Fibroblast of skin of right quadriceps (primary cell): ENCODE data around the gene STAB1.

Experiments used
- DNase-seq: peaks from one replicate; pipeline ENCODE4 v3.0.0-alpha.2; 2013

Gene STAB1

DNA sequence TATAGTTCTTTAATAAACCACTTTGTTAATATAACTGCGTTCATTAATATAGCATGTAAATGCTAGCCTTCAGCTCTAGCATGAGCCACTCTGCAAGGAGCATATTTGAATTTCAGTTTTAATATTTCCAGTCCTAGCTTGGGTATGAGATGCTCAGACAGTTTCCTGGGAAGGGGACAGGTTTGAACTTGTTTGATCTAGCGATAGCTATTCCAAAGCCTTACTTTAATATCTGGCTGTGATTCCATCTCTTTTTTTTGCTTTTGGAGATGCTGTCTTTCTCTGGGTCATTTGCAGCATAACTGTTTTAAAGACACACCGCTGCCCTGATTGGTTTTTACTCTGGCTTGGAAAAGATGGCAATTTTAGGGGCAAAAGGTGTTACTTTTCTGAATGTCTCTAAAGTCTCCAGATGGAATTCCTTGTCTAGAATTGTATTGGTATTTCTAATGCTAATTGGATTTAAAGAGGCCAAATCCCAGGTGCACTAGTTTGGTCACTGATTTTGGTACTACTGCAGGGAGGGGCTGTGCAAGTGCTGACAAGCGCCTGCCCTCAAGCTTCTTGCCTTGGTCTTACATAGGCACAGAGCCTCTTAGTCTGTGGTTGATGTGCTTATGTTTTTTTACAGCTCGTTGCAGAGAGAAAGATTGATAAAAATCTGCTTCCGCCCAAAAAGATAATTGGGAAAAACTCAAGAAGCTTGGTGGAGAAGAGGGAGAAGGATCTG, 36.9 kb upstream of the STAB1 start:
- DNase-seq = no peak

DNA sequence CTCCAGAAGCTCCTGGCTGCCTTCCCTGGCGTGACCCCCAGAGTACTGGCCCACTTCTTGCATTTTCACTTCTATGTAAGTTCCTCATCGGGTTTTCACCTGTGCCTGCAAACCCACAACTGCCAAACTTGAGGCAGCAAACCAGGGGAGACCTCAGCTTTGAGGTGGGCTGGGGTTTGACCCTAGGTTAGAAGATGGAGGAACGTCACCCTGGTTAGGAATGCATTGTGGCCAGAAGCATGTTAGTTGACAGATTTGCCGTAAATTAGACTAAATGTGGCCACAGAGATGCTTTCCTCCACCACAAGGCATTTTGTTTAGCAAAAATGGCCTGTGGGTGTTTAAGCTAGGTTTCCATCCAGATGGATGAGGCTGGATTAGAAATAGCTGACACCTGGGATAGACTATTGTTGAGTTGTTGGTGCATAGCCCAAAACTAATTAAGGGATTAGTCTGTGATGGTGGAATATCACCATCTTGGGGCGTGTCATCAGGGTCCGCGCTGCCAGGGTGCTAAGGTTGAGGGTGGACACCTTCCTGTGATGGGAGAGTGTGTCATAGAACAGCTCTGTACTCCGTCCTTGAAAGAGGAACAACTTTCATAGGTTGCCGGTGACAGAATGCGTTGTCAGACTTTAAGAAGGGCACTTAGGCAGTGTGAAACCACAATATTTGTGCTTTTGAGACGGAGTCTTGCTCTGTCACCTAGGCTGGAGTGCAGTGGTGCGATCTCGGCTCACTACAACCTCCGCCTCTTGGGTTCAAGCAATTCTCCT, 36.2 kb upstream of the STAB1 start:
- DNase-seq = no peak

- DNase-seq = no peak
Measured at GRCh38 chr3:52461874-52462273, 33.3 kb upstream of the STAB1 start.

- DNase-seq = no peak
Measured at GRCh38 chr3:52463416-52463815, 31.7 kb upstream of the STAB1 start.

DNA sequence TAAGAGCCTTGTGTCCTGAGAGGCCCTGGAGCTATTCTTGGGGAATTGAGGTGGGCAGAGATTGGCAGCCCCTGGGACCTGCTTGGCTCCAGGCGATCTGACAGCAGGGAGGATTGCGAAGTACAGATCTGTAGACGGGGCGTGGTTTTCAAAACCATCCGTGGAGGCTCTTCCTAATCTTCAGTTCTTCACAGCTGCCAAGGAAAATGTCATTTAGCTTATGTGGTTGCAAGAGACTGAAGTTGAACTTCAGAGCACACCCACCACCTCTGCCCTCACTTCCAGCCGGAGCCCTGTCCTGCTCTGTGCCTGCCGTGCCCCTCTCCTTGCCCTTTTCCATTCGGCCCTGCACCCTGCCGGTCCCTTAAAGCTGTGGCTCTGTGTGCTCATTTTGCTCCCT, 26.8 kb upstream of the STAB1 start:
- peak; percentile 17 for DNase-seq

- no peak for DNase-seq
Measured at GRCh38 chr3:52469001-52469400, 26.1 kb upstream of the STAB1 start.

GRCh38 chr3:52470920-52471319, 24.2 kb upstream of the STAB1 start:
- DNase-seq = no peak

DNA sequence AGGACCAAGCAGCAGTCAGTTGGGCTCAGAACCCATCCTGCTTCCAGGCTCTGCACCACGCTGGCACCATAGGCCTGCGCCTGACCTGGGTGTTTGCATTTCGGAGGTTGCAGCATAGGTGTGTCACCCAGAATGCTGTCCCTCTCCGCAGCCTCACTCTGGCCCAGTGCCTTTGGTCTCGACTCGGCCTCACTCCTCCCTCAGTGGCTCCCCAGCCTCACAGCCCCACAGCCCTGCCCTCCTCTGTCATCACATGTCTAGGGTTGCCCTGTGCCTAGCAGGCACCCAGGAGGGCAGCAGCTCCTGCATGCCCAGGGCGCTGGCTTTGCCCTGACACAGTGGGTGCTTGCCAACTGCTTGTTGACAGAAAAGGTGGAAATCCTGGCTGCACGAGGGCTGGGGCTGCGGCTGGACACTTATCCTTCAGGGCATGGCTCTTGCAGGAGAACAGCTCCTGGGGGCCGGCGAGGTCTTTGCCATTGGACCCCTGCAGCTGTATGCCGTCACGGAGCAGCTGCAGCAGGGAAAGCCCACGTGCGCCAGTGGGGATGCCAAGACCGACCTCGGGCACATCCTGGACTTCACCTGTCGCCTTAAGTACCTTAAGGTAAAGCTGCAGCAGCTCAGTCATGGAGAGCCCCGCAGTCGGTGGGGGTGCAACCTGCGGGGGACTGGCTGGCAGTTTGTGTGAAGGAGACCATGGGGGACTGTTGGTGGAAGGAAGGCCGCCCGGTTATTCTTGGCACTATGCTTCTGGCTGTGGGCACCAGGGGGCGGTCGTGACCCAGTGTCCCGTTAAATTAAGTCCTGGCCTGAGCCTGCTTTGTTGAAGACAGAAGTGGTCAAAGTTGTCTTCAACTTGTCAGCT, 23.5 kb upstream of the STAB1 start:
- DNase-seq = no peak

- no peak for DNase-seq
Measured at GRCh38 chr3:52472239-52473000, 22.7 kb upstream of the STAB1 start.

- DNase-seq = no peak
Measured at GRCh38 chr3:52473026-52473425, 22.1 kb upstream of the STAB1 start.

DNA sequence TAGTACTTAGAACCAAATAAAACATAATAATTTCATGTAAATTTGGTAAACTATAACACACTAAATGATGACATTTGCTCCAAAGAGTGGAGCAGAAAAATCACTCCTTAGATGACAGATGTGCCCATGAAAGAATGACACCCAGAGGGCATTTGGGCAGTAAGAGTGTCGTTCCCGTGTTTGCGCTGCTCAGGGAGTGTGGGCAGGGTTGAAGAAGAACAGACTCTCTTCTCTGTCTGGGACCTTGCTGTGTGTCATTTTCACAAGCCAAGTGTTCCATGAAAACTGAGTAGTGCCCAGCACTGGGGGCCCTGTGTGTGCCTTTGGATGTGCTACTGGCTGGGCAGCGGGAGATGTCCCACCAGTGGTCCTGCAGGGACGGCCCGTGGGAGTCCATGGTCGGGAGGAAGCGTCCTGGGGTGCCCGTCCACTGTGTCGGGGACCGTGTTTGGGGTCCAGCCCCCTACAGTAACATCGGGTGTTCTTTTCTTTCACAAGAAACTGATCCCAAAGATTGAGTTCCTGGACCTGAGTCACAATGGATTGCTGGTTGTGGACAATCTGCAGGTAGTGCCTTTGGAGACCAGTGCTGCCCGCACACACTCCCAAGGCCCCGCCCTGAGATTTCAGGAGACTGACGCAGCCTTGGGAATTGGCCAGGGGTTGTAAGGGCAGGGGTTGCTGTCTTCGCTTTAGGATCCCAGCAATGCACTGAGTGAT, 17.9 kb upstream of the STAB1 start:
- DNase-seq = no peak

DNA sequence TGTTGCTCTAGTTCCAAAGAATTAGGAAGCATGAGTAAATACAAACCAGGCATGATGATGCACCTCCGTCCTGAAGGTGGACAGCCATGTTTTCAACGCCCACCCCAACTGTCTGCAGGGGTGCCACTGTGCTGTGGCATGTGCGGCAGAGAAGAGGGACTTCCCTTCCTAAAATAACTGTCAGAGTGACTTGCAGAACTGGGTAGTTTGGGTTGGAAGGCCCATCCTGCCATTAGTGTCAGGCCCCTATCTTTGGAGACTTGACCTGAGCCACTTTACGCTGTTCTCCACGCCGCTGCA, 17.4 kb upstream of the STAB1 start:
- no peak for DNase-seq

DNA sequence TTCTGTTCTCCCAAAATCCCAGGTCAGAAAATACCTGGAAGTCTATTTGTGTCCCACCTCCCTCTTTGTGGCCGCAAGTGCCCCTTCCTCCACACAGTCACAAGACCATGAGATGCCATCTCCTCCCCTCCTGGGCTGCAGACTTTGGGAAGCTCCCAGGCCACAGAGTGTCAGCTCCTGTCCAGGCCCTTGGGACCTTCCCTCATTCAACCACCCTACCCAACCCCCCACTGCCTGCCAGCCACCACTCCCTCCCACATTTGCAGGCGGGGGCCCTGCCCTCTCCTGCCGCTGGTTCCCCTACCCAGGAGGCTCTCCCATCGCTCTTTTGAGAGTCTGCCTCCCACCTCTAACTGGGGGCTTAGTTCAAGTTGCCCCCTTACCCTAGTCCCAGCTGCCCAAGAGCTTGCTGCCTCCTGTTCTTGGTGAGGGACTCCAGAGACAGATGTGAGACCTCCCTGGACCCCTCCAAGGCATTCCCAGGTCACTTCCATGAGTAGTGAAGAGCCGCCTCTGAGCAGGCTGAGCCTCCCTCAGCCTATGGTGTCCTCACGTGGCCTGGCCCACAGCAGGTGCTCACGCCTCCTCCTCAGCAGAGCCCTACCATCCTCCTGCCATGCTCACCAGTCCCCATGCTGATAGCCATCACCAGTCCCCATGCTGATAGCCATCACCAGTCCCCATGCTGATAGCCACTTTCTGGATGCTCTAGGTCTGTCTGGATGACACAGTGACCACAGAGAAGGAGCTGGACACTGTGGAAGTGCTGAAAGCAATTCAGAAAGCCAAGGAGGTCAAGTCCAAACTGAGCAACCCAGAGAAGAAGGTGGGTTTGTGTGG, 15.9 kb upstream of the STAB1 start:
- no peak for DNase-seq

DNA sequence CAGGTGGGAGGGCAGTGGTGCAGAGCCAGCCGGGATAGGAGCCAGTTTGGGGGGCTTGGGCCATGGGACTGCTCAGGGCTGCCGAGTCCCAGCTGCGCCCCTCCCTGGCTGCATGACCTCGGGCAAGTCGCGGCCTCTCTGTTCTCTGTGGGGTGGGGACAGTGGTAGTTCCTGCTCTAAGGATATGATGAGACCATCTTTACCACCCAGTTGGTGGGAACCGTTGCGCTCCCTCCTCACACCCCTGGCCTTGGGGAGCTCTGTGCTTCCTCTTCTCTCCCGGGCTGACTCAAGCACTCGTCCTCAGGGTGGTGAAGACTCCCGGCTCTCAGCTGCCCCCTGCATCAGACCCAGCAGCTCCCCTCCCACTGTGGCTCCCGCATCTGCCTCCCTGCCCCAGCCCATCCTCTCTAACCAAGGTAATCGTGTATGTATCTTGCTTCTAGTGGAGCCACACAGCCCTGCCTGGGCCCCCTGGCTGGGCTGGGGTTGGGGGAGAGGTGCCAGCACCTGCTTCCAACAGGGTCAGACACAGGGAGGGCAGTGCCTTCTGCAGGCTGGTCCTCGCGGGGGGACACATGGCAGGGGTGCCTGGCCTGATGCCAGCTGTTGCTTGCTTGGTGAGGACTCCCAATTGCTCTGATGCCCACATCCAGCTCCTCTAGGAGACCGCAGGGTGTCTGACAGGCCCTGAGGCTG, 15.1 kb upstream of the STAB1 start:
- DNase-seq = no peak

GRCh38 chr3:52480768-52481715, 14.1 kb upstream of the STAB1 start:
- DNase-seq = no peak

DNA sequence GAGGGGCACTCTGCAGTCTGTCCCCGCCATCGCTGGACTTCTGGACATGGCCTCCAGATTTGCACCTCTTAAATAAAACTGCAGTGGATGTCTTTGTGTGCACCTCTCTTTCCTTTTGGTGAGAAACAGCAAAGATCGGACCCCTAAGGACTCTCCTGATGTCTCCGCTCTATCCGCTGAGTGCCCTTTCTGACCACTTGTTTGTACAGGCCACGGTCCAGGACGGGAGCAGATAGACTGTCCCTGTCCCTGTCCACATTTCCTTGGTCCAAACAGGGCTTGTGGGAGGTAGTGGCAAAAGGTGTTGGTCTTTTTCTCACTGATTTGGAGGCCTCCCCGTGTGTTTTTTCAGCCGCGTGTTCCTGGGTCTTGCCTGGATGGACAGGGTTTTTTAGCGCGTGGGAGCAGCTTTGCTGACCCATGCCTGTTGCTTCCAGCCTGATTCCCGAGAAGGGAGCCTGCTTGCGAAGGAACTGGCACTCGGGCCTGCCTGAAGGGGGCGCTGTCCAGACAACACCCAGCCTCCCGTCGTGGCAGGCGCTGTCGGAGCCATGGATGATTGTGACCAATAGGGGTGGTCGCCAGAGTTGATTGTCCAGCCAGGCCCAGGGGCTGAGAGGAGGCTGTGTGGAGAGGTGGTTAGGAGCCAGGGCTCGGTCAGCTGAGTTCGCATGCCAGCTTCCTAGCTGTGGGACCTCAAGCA, 13.2 kb upstream of the STAB1 start:
- DNase-seq = no peak

GRCh38 chr3:52483081-52483480, 12.1 kb upstream of the STAB1 start:
- no peak for DNase-seq

GRCh38 chr3:52483577-52484381, 11.4 kb upstream of the STAB1 start:
- peak; percentile 77 for DNase-seq
